Left colon (tissue), 2 donors: Measurements from ENCODE around the gene ATG13. TPM values are rescaled to one million over a fixed set of nuclear protein-coding genes. Genes with fewer than 3 reads are reported as not detected.
"Not testable (repeated sequence)": the region's sequence is repeated elsewhere in the genome, so short reads cannot be mapped to it uniquely, and the experiment has no call there.

Experiments used
- ATAC-seq: fragments of 200-7000 bp; cut with Tn5 transposase; one replicate; pipeline ENCODE4 v1.9.1; 2020; ENCODE audit warnings: mild to moderate bottlenecking, moderate library complexity
- DNase-seq, 2 donors: peaks; one replicate each; pipeline ENCODE4 v3.0.0-alpha.2; 2020
- intact Hi-C, 2 donors: fragments of 100-400 bp; cut with DNase I in 1 of 2; cut with micrococcal nuclease in 1 of 2; formaldehyde crosslinking; loops; one replicate each; pipeline versions ENCODE4 v1.11.2 to v1.14.0; 2022; cut with DNase I, micrococcal nuclease
- total RNA-seq, 2 donors: library from RNA; stranded (reverse); fragmentation: NEBNext Ultra II Directional; extraction: Animal tissue kit (Norgen Biotek cat#: 25700); gene quantifications; one replicate each; pipeline ENCODE4 v1.2.1, GENCODE V29; 2021
- donor health status: DM: no; HTN: no; CAD: no.
- donor health status: DM: yes; HTN: yes; CAD: no.

The ATG13 gene
- total RNA-seq, 2 donors from 2014 or later: 51.3 to 57.6 TPM

GRCh38 chr11:46709351-46709750 lies 92.0 kb downstream of the ATG13 start:
- ATAC-seq, intact Hi-C loops, DNase-seq: not testable (repeated sequence)

DNA sequence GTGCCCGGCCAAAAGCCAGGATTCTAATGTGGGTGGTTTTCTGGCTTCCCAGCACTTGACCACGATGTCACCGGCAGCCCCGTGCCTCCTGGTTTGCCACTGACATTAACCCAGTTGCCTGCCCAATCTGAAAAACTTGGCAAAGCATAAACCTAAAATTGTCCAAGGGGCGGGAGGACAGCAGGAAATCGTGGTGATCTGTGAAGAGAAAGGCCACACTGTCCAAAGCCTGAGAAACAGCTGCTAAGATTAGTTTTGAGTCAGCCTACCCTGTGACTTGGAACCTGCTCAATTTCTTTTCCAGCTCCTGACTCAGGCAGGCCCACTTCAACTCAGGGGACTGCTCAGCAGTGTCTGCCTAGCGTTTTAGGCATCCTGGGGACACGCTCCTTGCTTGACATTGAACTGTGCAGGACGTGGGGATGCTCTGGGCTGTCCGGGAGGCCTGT lies 93.5 kb downstream of the ATG13 start:
- peak; percentile 15 for ATAC-seq
- intact Hi-C loops: no loop called here
- no peak for DNase-seq

DNA sequence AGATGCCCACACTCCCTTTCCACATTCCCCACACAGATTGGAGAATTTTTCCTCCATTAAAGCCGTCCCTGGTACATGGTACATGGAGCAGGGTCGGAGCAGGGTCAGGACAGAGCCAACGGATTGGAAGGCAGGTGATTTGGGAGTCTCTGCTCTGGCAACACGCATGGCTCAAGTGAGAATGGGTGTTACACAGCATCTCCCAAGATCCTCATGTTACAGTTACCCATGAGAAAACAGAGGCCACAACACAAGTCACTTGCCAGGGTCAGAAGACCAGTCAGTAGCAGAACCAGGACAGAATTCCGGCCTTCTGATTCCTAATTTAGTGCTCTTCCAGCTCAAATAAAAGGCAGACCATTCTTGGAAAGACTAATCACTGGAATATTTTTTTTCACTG lies 94.0 kb downstream of the ATG13 start:
- DNase-seq (no peak), ATAC-seq (no peak)
- intact Hi-C loops: no loop called here

GRCh38 chr11:46712874-46713576 lies 95.7 kb downstream of the ATG13 start:
- intact Hi-C loops: no loop called here
- ATAC-seq (no peak), DNase-seq (no peak)

DNA sequence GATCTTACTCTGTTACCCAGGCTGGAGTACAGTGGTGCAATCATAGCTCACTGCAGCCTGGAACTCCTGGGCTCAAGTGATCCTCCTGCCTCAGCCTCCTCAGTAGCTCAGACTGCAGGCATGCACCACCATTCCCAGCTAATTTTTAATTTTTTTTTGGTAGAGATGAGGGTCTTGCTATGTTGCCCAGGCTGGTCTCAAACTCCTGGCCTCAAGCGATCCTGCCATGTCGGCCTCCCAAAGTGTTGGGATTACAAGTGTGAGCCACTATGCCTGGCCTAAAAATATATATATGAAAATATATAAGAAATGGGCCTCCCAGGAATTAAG lies 100.4 kb downstream of the ATG13 start:
- intact Hi-C loops: not testable (repeated sequence)

GRCh38 chr11:46718155-46719019 lies 101.0 kb downstream of the ATG13 start:
- intact Hi-C loops: no loop called here
- DNase-seq (peak; percentile 51 to 62), ATAC-seq (peak; percentile 98)

More for the DNA sequence above, 100.4 kb downstream of the ATG13 start:
- ATAC-seq, DNase-seq: not testable (repeated sequence)

DNA sequence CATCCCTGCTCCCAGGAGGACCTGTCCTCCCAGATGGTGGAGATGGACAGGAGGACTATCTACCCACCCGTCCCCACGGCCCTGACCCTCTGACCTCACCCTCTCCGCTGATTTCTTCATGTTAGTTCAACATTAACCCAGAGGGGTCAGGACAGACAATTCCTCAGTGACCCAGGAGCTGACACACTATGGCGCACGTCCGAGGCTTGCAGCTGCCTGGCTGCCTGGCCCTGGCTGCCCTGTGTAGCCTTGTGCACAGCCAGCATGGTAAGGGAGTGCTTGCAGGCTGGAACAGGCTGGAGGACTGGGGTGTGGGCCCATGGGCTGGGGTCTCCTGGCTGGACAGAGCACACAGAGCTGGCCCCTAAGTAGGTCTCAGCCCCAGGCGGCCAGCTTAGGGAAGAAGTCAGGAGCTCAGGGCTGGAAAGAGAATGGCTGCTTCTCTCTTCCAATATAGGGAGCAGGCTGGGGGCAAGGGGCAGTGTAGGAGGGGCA lies 101.7 kb downstream of the ATG13 start, which contains the start of gene F2:
F2 (plus strand) TSS at position 166 of the 495 bp plus-strand sequence; CDS start at position 189, 23 bp downstream.
- intact Hi-C loops: no loop called here
- DNase-seq (no peak), ATAC-seq (no peak)

DNA sequence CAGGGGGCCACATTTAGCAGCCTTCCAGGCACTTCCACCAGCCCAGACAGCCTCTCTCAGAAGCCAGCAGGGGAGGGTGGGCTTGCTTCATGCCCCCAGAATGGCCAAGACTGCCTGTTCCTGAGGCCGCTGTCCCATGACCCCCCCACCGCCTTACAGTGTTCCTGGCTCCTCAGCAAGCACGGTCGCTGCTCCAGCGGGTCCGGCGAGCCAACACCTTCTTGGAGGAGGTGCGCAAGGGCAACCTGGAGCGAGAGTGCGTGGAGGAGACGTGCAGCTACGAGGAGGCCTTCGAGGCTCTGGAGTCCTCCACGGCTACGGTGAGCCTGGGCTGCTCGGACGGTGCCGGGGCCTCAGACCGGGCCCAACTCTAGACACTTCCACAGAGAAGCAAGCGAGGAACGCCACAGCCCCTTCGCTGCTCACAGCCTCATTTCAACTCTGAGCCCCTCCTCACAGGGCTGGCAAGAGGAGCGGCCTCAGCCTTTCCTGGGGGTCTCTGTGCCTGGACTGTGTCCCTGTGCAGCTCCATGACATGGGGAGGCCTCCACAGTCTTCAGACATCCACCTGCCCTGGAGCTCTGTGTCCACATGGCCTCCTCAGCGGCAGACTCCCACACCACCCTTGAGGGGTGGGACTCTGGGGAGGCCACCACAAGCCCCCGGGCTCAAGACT lies 102.3 kb downstream of the ATG13 start:
- DNase-seq: no peak
- ATAC-seq: no peak

GRCh38 chr11:46721286-46721685 lies 103.9 kb downstream of the ATG13 start:
- no peak for ATAC-seq
- intact Hi-C loops: no loop called here
- no peak for DNase-seq

More for the DNA sequence above, 102.3 kb downstream of the ATG13 start:
- intact Hi-C loops: no loop called here

- intact Hi-C loops: no loop called here
- ATAC-seq: no peak
- no peak for DNase-seq
These were observed 105.4 kb downstream of the ATG13 start for GRCh38 chr11:46722566-46723358.

GRCh38 chr11:46723359-46723680 lies 106.0 kb downstream of the ATG13 start:
- DNase-seq (no peak), ATAC-seq (no peak)
- intact Hi-C loops: no loop called here

DNA sequence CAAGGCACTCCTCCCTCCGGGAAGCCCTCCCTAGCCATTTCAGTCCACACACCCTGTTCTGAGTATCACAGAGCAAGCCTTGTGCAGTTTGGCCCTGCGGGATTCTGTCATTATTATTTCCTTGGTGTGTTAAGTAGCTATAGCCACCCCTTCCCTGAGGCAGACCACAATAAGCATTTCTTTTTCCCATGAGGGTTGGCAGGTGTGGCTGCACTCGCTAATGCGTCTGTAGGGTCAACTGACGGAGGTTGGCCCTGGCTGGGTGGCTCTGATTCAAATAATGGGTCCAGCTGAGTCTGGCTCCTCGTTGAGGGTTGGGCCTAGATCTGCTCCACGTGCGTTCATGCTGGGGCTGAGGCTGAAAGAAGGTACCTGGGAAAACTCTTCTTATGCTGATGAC lies 106.7 kb downstream of the ATG13 start:
- no peak for DNase-seq
- no peak for ATAC-seq
- intact Hi-C loops: no loop called here

Other genes starting within 250 kb of the ATG13 start
- 100 to 1,000 TPM; 136 to 195 TPM for gene MDK, start 235.9 kb upstream of the ATG13 start, total RNA-seq
- 1 to 10 TPM in 1 of 2 donors, under 1 TPM in 1; 0.67 to 3.1 TPM for gene CHRM4, start 225.8 kb upstream of the ATG13 start, total RNA-seq
- 10 to 100 TPM; 39.4 to 40.1 TPM for gene AMBRA1, start 23.5 kb upstream of the ATG13 start, total RNA-seq
- 1 to 10 TPM; 4.5 to 6.4 TPM for gene HARBI1, start 326 bp upstream of the ATG13 start, total RNA-seq
- gene ARHGAP1, start 83.1 kb downstream of the ATG13 start, total RNA-seq: 10 to 100 TPM; 77.3 to 78.5 TPM
- 10 to 100 TPM; 11.3 to 11.6 TPM for gene ZNF408, start 83.5 kb downstream of the ATG13 start, total RNA-seq
- gene F2, start 101.7 kb downstream of the ATG13 start, total RNA-seq: not detected
- gene CKAP5, start 228.7 kb downstream of the ATG13 start, total RNA-seq: 10 to 100 TPM; 50.4 to 68.0 TPM